GM12891 (cell line): ENCODE data around the gene RNF5.
A peak's percentile ranks its signal among the peaks of the same experiment; 100 is the strongest.

Experiments used
- DNase-seq: peaks from one replicate; pipeline ENCODE4 v3.0.0; 2011; ENCODE audit warnings: low spot score; ENCODE audit not compliant: insufficient read length
- FAIRE-seq: peaks from 2 replicates; lab custom pipeline; 2011; peaks lifted over from hg19 to GRCh38; lab: Jason Lieb, UNC
- PAX5 ChIP-seq: IDR thresholded peaks from 2 replicates; pipeline ENCODE4 v1.6.1; 2011; ENCODE audit warnings: low read length, moderate library complexity, mild to moderate bottlenecking; ENCODE audit not compliant: insufficient read depth, severe bottlenecking
- POLR2A ChIP-seq: IDR thresholded peaks from 2 replicates; pipeline ENCODE4 v1.6.1; 2011; ENCODE audit warnings: low read depth, low read length, control low read depth
- POLR2AphosphoS5 ChIP-seq: IDR thresholded peaks from 2 replicates; pipeline ENCODE4 v1.6.1; 2011; ENCODE audit warnings: low read depth, low read length, control low read depth
- POU2F2 ChIP-seq: IDR thresholded peaks from 2 replicates; pipeline ENCODE4 v1.6.1; 2011; ENCODE audit warnings: low read depth, mild to moderate bottlenecking, control low read depth, low read length, moderate library complexity
- SPI1 ChIP-seq: IDR thresholded peaks from 2 replicates; pipeline ENCODE4 v1.6.1; 2011; ENCODE audit warnings: low read depth, low read length, control low read depth
- TAF1 ChIP-seq: IDR thresholded peaks from 2 replicates; pipeline ENCODE4 v1.6.1; 2011; ENCODE audit warnings: low read depth, low read length, control low read depth

The RNF5 gene

DNA sequence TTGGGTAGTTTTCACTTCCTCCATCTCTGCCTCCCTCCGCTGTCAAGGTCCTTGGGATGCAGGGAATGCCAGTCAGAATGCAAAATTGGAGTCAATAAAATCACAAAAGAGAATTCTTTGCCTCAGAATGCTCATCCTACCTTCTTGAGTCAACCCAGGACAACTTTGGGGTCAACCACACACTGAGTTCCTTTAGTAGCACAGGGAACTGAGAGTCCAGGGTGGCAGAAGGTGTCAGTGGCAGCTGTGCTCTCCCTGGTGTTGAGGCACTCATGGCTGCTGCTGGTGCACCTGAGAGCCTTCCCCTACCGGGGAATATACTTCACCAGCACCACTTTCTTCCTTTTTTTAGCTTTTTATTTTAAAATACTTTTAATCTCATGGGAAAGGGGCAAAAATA lies 46.5 kb downstream of the RNF5 start:
- FAIRE-seq: peak; percentile 86
- no peak for TF ChIP-seq TAF1
- TF ChIP-seq SPI1: peak; percentile 88
- DNase-seq: no peak

DNA sequence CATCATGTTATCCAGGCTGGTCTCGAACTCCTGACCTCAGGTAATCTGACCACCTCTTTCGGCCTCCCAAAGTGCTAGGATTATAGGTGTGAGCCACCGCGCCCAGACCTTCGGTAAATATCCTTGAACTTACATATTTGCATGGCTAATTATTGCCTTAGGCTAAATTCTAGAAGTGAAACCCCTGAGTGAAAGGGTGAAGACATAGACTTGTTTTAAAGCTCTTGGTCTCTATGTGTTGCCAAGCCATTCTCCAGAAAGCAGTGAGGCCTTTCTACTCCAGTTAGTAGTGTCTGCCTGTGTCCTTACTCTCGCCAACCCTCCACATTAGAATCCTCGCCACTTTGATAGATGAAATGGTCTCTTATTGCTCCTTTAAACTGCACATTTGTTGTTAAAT lies 48.2 kb downstream of the RNF5 start:
- FAIRE-seq: peak; percentile 78

More for the DNA sequence above, 48.2 kb downstream of the RNF5 start:
- DNase-seq: no peak
- peak; percentile 76 for TF ChIP-seq SPI1
- TF ChIP-seq TAF1: no peak
- no peak for TF ChIP-seq POLR2AphosphoS5
- TF ChIP-seq POLR2A: no peak
- 0 out of 2 replicates have a peak, but pooled peaks have one; percentile 33 for TF ChIP-seq POU2F2
- TF ChIP-seq PAX5: no peak
